GM19397 (cell line): ENCODE results near the gene UBXN2A.
"Not testable (repeated sequence)": the region's sequence is repeated elsewhere in the genome, so short reads cannot be mapped to it uniquely, and the experiment has no call there.

Experiments used
- ATAC-seq: cut with Tn5 transposase; IDR thresholded peaks from one replicate; pipeline ENCODE4 v1.9.1; 2021; ENCODE audit warnings: mild to moderate bottlenecking, moderate library complexity; ENCODE audit not compliant: unreplicated experiment

UBXN2A gene

DNA sequence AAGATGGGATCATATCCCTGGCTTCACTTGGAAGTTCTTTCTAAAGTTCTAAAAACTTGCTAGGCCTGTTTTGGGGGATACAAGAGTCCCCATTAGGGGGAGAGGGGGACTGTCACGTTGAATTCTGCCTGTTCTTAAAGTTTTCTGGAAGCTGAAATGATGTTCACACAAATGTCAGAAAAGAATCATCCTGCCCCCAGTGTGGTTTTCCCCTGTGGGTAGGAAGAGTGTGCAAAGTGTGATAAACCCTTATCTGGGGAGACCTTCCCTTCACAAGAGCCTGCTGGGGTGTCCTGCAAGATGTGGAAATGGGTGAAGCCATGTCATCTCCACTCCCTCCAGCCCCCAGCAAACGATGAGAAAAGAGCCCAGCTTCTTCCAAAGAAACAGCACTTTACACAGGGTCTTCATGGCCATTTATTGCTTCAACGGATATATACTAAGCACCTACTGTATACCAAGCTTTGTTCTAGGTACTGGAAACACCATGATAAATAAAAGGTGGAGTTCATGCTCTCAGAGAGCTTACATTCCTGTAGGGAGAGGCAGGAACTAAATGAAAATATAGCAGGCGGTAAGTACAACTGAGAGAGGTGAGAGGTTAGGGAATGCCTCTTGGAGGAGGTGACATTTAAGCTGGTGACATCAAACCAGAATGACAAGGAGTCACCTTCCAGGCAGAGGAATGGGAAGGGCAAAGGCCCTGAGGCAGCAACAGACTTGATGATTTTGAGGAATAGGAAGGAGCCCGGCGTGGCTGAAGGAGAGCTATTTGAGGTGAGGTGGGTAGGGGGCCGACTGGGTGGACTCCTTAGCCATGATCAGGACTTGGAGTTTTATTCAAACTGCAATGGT lies 71.2 kb downstream of the UBXN2A start:
- ATAC-seq = no peak

DNA sequence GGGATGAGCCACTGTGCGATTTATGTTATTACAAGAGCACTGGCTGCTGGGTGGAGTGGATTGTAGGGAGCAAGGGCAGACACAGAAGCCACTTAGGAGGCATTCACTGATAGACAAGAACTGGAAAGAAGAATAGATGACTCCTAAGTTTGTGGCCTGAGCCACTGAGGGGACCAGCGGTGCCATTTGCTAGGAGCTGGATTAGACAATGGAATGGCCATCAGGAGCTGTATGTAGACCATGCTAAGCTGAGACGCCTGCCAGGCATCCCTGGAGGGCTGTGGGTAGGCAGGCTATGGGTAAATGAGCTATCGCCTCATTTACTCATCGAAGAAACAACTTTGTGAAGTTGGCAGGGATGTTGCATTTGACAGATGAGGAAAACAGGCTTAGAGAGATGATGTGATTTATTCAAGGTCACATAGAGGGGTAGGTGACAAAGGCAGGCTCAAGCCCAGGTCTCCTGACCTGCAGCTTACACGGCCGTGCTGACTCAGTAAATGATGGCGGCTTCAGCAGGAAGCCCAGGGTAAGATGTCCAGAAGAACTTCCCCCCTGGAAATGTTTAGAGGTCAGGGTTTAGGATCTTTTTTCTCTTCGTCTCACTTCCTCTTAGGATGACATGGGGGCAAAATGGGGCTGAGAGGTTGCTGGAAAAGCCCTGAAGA lies 72.4 kb downstream of the UBXN2A start:
- ATAC-seq = no peak

DNA sequence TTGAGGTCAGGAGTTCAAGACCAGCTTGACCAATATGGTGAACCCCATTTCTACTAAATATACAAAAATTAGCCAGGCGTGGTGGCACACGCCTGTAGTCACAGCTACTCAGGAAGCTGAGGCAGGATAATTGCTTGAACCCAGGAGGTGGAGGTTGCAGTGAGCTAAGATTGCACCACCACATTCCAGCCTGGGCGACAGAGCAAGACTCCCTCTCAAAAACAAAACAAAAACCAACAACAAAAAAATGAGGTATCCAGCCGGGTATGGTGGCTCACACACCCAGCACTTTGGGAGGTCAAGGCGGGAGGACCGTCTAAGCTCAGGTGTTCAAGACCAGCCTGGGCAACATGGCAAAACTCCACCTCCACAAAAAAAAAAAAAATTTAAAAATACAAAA lies 74.6 kb downstream of the UBXN2A start:
- not testable (repeated sequence) for ATAC-seq

DNA sequence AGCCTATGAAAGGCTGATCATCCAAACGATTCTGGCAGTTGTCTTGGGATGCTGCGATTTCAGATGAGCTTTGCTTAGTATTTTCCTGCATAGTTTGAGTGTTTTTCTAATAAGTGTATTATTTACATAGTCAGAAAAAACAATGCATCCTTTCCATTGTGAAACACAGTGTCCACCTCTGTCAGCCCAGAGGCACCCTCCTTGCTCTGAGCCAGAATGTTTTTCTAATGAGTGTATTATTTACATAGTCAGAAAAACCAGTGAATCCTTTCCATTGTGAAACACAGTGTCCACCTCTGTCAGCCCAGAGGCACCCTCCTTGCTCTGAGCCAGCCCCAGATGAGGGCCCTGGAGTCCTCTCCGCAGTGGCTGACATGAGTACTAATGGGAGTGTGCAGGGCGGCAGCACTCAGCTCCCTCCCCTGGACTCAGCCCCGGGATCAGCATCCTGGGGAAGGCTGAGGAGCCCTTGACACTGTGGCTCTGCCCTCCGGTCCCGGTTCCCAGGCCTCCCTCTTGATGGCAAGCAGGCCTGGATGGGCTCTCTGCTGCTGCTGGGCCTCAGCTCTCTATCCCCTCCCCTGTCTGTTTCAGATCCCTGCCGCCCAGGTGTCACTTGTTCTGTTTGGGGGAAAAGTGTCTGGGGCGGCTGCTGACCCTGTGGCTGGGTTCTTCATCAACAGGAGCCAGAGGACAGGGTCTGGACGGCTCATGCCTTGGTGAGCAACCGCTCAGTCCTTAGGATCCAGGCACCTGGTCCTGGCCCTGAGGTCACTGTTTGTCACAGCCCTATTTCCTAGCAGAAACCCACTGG lies 75.5 kb downstream of the UBXN2A start:
- no peak for ATAC-seq

DNA sequence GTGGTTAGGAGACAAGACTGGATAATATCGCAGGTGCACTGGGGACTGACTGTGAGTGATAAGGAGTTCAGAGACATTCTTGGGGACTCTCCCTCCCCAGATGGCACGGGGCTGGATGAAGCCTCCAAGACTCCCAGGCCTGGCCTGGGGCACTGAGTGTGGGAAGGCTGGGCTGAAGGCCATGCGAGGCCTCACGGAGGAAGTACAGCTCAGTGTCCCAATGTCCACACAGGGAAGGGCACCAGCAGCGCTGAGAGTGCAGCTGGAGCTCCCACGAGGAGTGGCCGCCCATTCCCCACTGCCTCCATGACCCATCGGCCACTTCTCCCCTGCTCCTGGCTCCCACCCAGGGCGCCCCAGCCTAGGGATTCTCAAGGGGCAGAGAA lies 76.1 kb downstream of the UBXN2A start:
- ATAC-seq = no peak

DNA sequence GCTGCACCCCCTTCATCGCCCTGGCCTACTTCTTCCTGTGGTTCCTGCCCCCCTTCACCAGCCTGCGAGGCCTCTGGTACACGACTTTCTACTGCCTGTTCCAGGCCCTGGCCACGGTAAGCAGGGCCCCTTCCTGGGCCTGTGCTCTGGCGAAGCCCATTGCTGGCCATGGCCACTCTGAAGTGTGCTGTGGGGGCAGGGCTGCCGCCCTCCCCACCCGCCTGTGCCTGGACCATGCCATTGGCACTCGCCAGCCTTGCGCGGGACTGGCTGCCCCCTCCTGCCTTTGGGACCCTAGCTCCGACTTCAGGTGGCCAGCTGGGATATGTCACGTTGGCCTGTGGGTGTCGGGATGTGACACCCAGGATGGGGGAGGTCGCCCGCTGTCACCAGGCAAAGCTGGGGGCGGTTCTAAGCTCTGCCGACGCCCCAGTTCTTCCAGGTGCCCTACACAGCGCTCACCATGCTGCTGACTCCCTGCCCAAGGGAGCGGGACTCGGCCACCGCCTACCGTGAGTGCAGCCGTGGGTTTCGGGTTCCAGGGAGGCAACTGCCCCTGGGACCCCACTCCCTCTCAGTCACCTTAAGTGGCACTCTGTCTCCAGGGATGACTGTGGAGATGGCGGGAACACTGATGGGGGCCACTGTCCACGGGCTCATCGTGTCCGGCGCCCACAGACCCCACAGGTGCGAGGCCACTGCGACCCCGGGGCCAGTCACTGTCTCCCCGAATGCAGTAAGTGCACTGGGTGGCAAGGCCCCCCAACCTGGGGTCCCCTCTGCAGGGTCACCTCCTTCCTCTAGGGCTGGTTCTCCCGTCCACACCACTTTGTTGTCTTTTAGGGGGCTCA lies 76.8 kb downstream of the UBXN2A start:
- ATAC-seq = no peak

DNA sequence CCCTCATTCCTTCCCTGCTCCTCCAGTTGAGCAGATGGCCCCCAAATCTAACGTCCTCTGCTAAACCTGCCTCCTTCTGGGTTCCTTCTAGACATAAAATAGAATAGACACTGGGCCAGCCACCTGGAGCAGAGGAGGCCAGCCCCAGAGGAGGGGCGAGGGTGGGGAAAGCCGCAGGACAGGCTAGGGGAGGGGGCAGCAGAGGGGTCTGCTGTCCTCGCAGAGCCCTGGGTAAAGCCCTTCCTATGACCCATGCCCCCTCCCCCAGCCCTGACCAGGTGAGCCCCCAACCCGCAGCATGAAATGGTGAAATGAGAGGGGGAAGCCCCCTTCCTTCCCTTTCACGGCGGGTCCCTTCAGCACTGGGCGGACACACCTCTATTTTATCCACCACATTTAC lies 77.4 kb downstream of the UBXN2A start:
- ATAC-seq = no peak

DNA sequence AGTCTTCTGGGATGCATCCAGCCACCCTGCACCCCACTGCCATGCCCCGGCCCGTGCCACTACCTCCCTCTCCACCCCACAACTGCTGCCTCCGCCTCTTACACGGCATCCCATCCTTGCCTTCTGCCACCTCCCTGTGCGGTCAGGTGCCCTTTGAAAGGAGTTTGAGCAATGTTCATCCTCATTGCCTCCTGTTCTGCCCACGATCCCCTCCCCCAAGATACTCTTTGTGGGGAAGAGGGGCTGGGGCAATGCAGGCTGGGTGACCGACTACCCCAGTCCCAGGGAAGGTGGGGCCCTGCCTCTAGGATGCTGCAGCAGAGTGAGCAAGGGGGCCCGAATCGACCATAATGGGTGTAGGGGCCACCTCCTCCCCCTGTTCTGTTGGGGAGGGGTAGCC lies 78.0 kb downstream of the UBXN2A start:
- no peak for ATAC-seq

DNA sequence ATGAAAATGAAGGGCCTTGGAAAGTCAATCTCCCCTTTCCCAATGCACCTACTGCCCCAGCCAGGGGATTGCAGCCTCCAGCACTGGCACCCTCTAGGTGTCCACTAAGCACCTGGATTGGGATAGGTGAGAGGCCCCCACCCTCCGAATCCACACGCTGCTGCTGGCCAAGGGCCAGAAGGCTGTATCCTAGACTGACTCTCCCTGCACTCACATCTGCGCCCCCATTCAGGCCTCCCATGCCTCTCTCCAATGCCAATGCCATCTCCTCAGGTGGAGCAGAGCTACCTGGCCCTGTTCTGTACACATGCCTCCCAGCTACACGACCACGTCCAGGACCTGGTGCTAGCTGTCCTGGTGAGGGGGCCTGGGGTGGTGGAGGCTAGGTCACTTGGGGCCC lies 79.5 kb downstream of the UBXN2A start:
- ATAC-seq = no peak

DNA sequence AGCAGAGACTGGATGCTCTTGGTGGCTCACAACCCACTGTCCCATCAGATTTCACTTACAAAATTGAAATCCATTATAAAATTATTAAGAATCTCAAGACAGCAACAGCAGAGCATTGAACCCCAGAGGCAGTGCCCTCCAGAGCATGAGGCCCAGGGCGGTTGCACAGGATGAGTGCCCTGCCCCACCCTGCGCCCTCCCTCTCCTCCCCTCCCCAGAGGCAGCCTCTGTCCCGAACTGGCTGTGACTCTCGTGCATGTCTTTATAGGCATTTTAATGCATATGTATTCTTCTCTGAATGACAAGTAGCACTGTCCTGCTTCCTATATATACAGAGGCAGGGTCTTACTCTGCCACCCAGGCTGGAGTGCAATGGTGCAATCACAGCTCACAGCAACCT lies 80.0 kb downstream of the UBXN2A start:
- ATAC-seq = no peak

DNA sequence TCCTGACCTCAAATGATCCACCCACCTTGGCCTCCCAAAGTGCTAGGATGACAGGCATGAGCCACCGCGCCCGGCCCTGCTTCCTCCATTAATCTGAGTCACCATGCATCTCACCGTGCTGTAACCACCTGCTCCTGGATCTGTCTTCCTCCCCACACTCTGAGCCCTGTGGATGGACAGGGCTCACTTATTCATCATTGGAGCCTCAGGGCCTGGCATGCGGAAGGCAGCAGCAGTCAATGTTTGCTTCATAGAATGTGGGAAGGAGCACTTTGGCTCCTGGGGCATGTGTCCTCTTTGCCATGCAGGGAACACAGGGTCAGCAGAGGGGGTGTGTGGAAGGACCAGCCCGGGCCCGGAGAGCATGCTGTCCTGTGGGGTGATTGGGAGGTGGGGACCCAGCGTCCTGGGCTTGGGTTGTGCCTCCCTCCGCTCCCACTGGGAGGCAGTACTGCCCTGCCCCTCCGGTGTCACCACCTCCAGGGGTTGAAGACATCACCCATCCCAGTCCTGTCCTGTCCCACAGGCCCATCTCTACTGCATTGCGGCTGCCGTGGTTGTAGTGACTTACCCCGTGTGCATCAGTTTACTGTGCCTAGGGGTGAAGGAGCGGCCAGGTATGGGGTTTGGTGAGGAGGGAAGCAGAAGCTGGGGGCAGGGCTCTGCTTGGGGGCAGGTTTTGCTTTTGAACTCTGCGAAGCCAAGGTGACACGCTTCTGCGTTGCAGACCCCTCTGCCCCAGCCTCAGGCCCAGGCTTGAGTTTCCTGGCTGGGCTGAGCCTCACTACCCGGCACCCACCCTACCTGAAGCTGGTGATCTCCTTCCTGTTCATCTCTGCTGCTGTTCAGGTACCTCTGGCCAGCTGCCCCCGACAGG lies 81.1 kb downstream of the UBXN2A start:
- no peak for ATAC-seq

DNA sequence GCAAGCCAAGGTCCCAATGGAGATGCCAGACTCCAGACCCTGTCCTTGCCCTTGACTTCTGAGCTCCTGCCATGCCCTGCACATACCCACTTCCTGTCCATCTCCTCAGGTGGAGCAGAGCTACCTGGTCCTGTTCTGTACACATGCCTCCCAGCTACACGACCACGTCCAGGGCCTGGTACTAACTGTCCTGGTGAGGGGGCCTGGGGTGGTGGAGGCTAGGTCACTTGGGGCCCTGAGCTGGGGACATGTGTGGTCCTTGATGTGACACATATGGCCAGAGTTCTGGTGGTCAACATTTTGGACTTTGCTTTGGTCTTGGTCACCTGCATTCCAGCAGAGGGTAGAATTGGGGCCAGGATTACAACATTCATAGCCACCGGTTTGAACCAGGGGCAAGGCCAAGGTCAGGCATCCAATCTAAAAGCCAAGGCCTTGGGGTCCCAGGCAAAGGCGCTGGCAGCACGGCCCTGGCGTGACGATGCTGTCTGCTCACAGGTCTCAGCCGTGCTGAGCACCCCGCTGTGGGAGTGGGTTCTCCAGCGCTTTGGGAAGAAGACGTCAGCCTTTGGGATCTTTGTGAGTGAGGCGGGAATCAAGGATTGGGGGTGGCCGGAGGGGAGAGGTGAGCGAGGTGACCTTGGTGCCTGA lies 82.2 kb downstream of the UBXN2A start:
- ATAC-seq = no peak

DNA sequence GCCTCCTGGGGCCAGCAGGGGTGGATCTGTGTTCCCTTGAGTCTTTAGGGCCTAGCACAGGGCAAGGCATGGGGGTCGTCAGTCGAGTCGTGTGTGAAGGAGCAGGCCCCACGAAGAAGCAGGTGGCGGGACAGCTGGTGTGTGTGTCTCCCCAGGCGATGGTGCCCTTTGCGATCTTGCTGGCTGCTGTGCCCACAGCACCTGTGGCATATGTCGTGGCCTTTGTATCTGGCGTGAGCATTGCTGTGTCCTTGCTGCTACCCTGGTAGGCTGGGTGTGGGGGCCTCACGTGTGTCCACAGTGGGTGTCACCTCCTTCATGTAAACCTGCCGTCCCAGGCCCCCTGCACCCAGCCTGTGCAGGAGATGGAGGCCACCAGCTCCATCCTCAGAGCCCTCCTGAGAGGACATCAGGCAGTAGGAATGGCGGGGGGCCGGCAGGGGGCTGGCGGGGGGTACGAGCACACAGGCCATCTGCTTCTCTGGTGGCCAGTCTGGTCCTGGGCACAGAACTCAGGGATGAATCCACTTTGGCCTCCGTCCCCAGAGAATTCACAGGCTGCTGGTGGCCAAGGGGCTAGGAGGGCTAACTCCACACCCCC lies 82.8 kb downstream of the UBXN2A start:
- no peak for ATAC-seq

DNA sequence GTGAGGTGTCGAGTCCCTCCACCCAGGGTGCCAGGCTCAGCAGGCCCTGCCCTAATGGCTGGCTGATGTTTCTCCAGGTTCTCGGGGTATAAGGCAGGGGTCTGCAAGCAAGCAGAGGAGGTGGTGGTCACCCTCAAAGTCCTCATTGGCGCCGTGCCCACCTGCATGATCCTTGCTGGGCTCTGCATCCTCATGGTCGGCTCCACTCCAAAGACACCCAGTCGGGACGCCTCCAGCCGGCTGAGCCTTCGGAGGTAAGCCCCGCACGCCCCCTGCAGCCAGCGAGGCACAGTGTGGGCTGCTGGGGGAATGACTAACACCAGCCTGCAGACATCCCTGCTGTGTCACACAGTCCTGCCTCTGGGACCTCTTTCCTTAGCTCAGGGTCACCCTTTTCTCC lies 83.8 kb downstream of the UBXN2A start:
- ATAC-seq = no peak

DNA sequence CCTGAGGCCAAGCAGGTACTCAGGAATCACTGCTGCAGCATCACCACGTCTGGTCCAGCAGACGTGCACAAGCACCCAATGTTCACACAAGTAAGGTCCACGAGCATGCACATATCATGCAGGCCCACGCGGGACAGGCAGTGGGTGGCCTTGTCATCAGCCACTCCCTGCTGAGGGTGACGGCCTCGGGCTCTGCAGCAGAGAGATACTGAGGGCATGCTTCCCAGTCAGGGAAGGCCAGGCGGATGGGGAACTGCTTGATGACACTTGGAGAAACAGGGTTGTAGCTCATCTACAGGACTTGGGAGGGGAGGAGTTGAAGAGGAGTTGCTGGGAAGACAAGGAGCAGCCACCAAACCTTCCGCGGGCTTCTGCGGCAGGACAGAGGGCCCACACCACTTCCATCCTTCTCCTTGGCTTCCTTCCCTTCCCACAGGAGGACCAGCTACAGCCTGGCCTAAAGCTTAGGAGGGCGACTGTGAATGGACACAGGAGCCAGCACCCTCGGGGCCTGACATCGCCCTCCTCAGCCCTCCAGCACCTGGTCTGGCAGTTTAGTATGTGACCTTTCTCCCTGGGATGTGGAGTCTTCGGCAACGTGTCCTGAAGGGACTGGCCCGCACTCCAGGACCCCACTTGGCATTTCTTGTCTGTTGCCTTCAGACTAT lies 84.9 kb downstream of the UBXN2A start:
- ATAC-seq = no peak

DNA sequence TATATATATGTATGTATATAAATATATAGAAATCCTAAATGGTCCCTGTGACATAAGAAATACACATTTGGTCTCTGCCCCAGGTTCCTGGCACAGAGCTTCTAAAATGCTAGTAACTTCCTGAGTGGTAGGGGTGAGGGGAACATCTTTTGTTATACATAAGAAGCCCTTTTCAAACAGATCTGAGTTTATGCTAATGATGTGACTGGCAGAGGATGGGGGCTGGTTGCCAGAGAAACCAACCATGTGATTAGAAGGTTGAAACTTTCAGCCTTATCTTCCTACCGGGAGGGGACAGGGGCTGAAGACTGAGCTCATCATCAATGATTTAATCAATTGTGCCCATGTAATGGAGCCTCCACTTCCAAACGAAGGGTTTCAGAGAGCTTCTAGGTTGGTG lies 86.0 kb downstream of the UBXN2A start:
- ATAC-seq = no peak

DNA sequence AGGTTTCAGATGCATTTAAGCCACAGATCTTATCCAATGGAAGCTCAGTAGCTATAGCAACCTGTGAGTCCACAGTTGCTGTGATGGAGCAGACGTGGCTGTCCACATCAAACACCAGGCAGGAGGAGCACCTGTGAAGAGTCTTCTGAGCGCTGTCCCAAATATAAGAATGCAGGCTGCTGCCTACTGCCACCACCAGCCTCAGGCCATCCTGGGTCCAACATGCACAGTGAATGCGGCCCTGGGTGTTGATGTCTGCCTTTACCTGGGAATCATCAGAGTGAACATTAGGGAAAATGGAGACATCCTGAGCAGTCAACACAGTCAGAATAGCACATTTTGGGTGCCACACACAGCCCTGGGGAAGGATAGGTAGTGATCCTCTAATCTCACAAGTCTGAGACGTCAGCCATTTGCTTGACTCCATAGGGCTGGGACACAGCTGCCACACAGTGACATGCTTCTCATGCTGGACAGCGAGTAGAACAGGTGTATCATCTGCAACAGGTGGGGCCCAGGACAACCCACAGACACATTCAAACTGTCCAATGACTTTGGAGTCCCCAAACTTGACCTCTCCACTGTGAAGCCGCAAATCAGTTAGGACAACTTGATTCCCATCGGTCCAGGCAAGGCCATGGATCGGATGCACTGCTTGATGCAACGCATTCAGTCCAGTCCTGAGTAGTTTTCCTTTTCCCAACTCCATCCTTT lies 98.7 kb downstream of the UBXN2A start:
- ATAC-seq = no peak

DNA sequence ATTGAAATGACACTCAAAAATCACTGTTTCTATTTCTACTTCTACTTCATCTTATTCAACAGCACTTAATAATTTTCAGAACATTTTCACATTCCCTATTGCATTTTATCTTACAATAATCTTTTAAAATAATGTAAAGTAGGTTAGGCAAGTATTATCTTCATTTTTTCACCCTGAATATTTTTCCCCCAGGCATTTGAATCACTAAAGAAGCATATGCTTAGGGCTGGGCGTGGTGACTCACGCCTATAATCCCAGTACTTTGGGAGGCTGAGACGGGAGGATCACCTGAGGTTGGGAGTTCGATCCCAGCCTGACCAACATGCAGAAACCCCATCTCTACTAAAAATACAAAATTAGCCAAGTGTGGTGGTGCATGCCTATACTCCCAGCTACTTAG lies 100.2 kb downstream of the UBXN2A start:
- ATAC-seq = no peak
